PC-3 (cell line): ENCODE results near the gene CAPN12. TPM values are rescaled to one million over a fixed set of nuclear protein-coding genes. Genes with fewer than 3 reads are reported as not detected.

Source experiments
- ATAC-seq: fragments of 200-7000 bp; cut with Tn5 transposase; 2 replicates; pipeline ENCODE4 v1.9.1; 2020; ENCODE audit warnings: mild to moderate bottlenecking, moderate library complexity
- BruUV-seq: library from RNA; stranded (reverse); fragments of 400-500 nt; replicated peaks from 2 replicates; lab custom pipeline; 2021; lab: Mats Ljungman, UMichigan
- CTCF ChIA-PET: fragments of 300-600 bp; sonication (Branson Sonifier 250); formaldehyde crosslinking; loops from one replicate; lab custom pipeline; 2022; ENCODE audit warnings: antibody characterized with exemption; lab: Charles Lee
- POLR2A ChIA-PET: fragments of 300-600 bp; sonication (Branson Sonifier 250); formaldehyde crosslinking; loops from one replicate; lab custom pipeline; 2022; ENCODE audit warnings: antibody characterized with exemption; ENCODE audit not compliant: unreplicated experiment; lab: Charles Lee
- DNase-seq: peaks from one replicate; pipeline ENCODE4 v3.0.0-alpha.2; 2015
- H2AFZ ChIP-seq: fragments of 300-600 bp; sonication (generic); 2 replicates; pipeline ENCODE4 v1.6.0; 2016; ENCODE audit warnings: antibody characterized with exemption, low read length
- H3F3A ChIP-seq: fragments of 300-600 bp; sonication (generic); one replicate; pipeline ENCODE4 v1.6.0; 2017; ENCODE audit warnings: antibody characterized with exemption, low read length, control low read depth, mild to moderate bottlenecking; ENCODE audit not compliant: unreplicated experiment
- H3K27ac ChIP-seq: fragments of 300-600 bp; sonication (generic); 2 replicates; pipeline ENCODE4 v1.5.1; 2016; ENCODE audit warnings: mild to moderate bottlenecking, low read length
- H3K27me3 ChIP-seq: fragments of 300-600 bp; sonication (generic); 2 replicates; pipeline ENCODE4 v1.6.1; 2016; ENCODE audit warnings: low read length, mixed read lengths
- H3K36me3 ChIP-seq: fragments of 300-600 bp; sonication (generic); 2 replicates; pipeline ENCODE4 v1.6.1; 2016; ENCODE audit warnings: low read depth, mixed run types, low read length, mixed read lengths
- H3K4me1 ChIP-seq: fragments of 300-600 bp; sonication (generic); 2 replicates; pipeline ENCODE4 v1.5.1; 2016; ENCODE audit warnings: low read length; ENCODE audit not compliant: insufficient read depth
- H3K4me2 ChIP-seq: fragments of 300-600 bp; sonication (generic); 2 replicates; pipeline ENCODE4 v1.6.0; 2016; ENCODE audit warnings: low read length
- H3K4me3 ChIP-seq: fragments of 300-600 bp; sonication (generic); 2 replicates; pipeline ENCODE4 v1.5.1; 2016; ENCODE audit warnings: mild to moderate bottlenecking, low read length, mixed read lengths
- H3K79me2 ChIP-seq: fragments of 300-600 bp; sonication (generic); 2 replicates; pipeline ENCODE4 v1.6.1; 2017; ENCODE audit warnings: low read length, mixed read lengths
- H3K9ac ChIP-seq: fragments of 300-600 bp; sonication (generic); 2 replicates; pipeline ENCODE4 v1.6.0; 2016; ENCODE audit warnings: mild to moderate bottlenecking, low read length
- H3K9me2 ChIP-seq: fragments of 300-600 bp; sonication (generic); replicated peaks from 2 replicates; pipeline ENCODE4 v1.6.1; 2016; ENCODE audit warnings: mixed run types, low read length, mixed read lengths
- H3K9me3 ChIP-seq: fragments of 300-600 bp; sonication (generic); 2 replicates; pipeline ENCODE4 v1.6.1; 2016; ENCODE audit warnings: low read length, mixed read lengths
- H4K20me1 ChIP-seq: fragments of 300-600 bp; sonication (generic); 2 replicates; pipeline ENCODE4 v1.6.1; 2016; ENCODE audit warnings: low read length, mixed read lengths
- EZH2 ChIP-seq: fragments of 300-600 bp; sonication (generic); IDR thresholded peaks from one replicate; pipeline ENCODE4 v1.6.1; 2017; ENCODE audit warnings: antibody characterized with exemption, mild to moderate bottlenecking, low read length; ENCODE audit not compliant: unreplicated experiment
- EZH2phosphoT487 ChIP-seq: fragments of 300-600 bp; sonication (generic); IDR thresholded peaks from 2 replicates; pipeline ENCODE4 v1.6.1; 2018; ENCODE audit warnings: mild to moderate bottlenecking, antibody characterized with exemption, low read length, borderline replicate concordance
- intact Hi-C: fragments of 100-400 bp; cut with micrococcal nuclease; formaldehyde crosslinking; loops from 2 replicates; pipeline ENCODE4 v1.9.0; 2023
- total RNA-seq: library from RNA; depleted of rRNA; stranded (reverse); fragments of >200 nt; gene quantifications from 2 replicates; pipeline ENCODE4 v1.2.3, GENCODE V29; 2014
- TF ChIP-seq, protein P1 (sequence below): fragments of 300-600 bp; sonication (generic); conservative IDR thresholded peaks from 2 replicates; pipeline ENCODE4 v1.5.1; 2017; ENCODE audit warnings: antibody characterized with exemption, low read depth, mild to moderate bottlenecking, low read length

CAPN12 gene
- total RNA-seq, 1 experiment from 2014 or later = 3.8 TPM

DNA sequence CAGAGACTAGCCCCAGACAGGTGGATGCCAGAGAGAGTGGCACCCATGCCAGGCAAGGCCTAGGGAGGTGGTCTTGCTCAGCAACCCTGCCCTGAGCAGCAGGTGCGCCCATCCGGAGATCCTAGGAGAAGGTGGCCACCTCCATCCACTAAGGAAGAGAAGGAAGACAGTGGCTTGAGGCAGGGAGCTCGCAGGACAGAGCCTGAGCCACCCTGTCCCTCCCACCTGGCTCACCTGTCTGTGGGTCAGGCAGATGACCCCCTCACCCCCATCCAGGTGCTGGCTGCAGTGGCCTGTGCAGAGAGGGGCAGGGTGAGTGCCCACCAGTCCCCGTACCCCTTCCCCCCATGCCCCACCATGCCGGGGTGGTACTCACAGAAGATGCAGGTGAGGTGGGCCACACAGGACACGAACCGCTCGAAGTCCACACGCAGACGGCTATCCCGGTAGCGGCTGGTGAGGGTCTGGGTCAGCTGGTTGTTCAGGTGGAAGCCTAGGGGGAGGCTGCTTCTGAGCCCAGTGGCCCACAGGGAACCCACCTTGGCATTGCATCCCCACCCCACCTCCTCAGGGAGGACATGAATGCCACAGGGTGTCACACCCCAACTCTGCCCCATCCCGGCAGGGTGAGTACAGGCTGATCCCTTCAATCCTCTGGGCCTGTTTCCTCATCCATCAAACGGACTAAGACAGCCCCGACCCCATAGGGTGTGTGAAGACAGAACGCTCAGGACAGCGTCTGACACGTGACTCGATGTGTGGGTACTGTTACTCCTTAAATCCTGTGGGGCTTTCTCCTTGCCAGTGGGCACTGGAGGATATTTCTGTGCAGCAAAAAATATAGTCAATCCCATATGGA lies 13.3 kb downstream of the CAPN12 start:
- H3K9me2 ChIP-seq = no peaks in the 10 kb centered on the region
- no peak overlapping the region for H3K4me3 ChIP-seq
- no peak overlapping the region for H3K4me2 ChIP-seq
- no peaks in the 10 kb centered on the region for H3K9me3 ChIP-seq
- peaks cover 21% of the 10 kb centered on the region for H3K36me3 ChIP-seq
- no peak overlapping the region for H3K9ac ChIP-seq
- no TSS peak for BruUV-seq
- H4K20me1 ChIP-seq = no peaks in the 10 kb centered on the region
- H3F3A ChIP-seq = peaks cover 6% of the 10 kb centered on the region
- peaks cover 16% of the 10 kb centered on the region for H3K4me1 ChIP-seq
- POLR2A ChIA-PET = no interaction called here
- H2AFZ ChIP-seq = no peak overlapping the region
- no peaks in the 10 kb centered on the region for H3K79me2 ChIP-seq
- CTCF ChIA-PET = no interaction called here
- ATAC-seq (no peak), DNase-seq (no peak)
- no peak overlapping the region for H3K27ac ChIP-seq
- H3K27me3 ChIP-seq = no peaks in the 10 kb centered on the region
- TF ChIP-seq EZH2phosphoT487 (no peak), EZH2 (no peak)
- TF ChIP-seq, protein P1, sequence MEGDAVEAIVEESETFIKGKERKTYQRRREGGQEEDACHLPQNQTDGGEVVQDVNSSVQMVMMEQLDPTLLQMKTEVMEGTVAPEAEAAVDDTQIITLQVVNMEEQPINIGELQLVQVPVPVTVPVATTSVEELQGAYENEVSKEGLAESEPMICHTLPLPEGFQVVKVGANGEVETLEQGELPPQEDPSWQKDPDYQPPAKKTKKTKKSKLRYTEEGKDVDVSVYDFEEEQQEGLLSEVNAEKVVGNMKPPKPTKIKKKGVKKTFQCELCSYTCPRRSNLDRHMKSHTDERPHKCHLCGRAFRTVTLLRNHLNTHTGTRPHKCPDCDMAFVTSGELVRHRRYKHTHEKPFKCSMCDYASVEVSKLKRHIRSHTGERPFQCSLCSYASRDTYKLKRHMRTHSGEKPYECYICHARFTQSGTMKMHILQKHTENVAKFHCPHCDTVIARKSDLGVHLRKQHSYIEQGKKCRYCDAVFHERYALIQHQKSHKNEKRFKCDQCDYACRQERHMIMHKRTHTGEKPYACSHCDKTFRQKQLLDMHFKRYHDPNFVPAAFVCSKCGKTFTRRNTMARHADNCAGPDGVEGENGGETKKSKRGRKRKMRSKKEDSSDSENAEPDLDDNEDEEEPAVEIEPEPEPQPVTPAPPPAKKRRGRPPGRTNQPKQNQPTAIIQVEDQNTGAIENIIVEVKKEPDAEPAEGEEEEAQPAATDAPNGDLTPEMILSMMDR = no peak
- intact Hi-C loops = loop anchor here (5.0 kb wide), 1 partner anchor 106 kb away; no protein-coding TSS in a partner anchor

DNA sequence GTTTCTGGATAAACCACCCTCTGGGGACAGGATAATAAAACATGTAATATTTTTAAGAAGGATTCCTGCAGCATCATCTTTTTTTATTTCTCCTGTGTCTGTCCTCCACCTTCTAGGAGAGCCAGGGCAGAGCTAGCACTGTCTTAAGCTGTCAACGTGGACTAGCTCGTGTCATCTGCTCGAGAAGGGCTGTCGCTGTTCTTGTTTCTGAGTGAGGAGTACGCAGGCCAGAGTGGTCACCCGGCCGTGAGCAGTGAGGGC lies 13.9 kb downstream of the CAPN12 start:
- Histone ChIP-seq H3K4me3 (no peak overlapping the region), H3K9ac (no peak overlapping the region), H3K79me2 (no peaks in the 10 kb centered on the region), H3F3A (peaks cover 6% of the 10 kb centered on the region), H3K27me3 (no peaks in the 10 kb centered on the region), H3K4me2 (no peak overlapping the region), H3K27ac (no peak overlapping the region), H4K20me1 (no peaks in the 10 kb centered on the region), H3K9me2 (no peaks in the 10 kb centered on the region), H3K4me1 (peaks cover 16% of the 10 kb centered on the region), H3K9me3 (no peaks in the 10 kb centered on the region), H2AFZ (no peak overlapping the region), H3K36me3 (peaks cover 25% of the 10 kb centered on the region)
- DNase-seq (no peak), ATAC-seq (no peak)
- TF ChIP-seq, protein P1 = no peak
- TF ChIP-seq EZH2 (no peak), EZH2phosphoT487 (no peak)
- no TSS peak for BruUV-seq
- intact Hi-C loops = loop anchor here (5.0 kb wide), 1 partner anchor 107 kb away; no protein-coding TSS in a partner anchor
- CTCF ChIA-PET = no interaction called here
- POLR2A ChIA-PET = no interaction called here
